WTC11 (cell line): ENCODE measurements around the gene JAGN1. TPM values are rescaled to one million over a fixed set of nuclear protein-coding genes. Genes with fewer than 3 reads are reported as not detected.

Experiments used
- ATAC-seq: fragments of 200-7000 bp; cut with Tn5 transposase; 2 replicates; pipeline ENCODE4 v1.10.0; 2021; ENCODE audit warnings: mild to moderate bottlenecking, moderate library complexity
- CTCF ChIA-PET: fragments of 300-600 bp; sonication (Branson Sonifier 250); formaldehyde crosslinking; loops from one replicate; lab custom pipeline; 2021; ENCODE audit warnings: antibody characterized with exemption; lab: Charles Lee
- POLR2A ChIA-PET: fragments of 350-600 bp; sonication (Branson Sonifier 250); formaldehyde crosslinking; loops from one replicate; lab custom pipeline; 2021; ENCODE audit warnings: antibody characterized with exemption; lab: Charles Lee
- DNase-seq: peaks from one replicate; pipeline ENCODE4 v3.0.0; 2021; ENCODE audit warnings: low spot score
- H3K27ac Mint-ChIP-seq: 2 replicates; pipeline ENCODE4 v1.8.0; 2021; ENCODE audit warnings: mixed read lengths
- H3K27me3 Mint-ChIP-seq: 2 replicates; pipeline ENCODE4 v1.8.0; 2021; ENCODE audit warnings: low read depth, mild to moderate bottlenecking, moderate library complexity, mixed read lengths
- H3K36me3 Mint-ChIP-seq: 2 replicates; pipeline ENCODE4 v1.8.0; 2021; ENCODE audit warnings: mixed read lengths
- H3K4me1 Mint-ChIP-seq: 2 replicates; pipeline ENCODE4 v1.8.0; 2022; ENCODE audit warnings: mixed read lengths
- H3K4me3 Mint-ChIP-seq: 2 replicates; pipeline ENCODE4 v1.8.0; 2021; ENCODE audit warnings: mild to moderate bottlenecking, moderate library complexity, mixed read lengths
- H3K9me3 Mint-ChIP-seq: 2 replicates; pipeline ENCODE4 v1.8.0; 2021; ENCODE audit warnings: mixed read lengths
- CREM ChIP-seq: sonication (generic); formaldehyde crosslinking; IDR thresholded peaks from 2 replicates; pipeline ENCODE4 v1.8.1; 2022; ENCODE audit warnings: mild to moderate bottlenecking, missing genetic modification reagents, moderate library complexity
- FOXJ3 ChIP-seq: sonication (generic); formaldehyde crosslinking; IDR thresholded peaks from 2 replicates; pipeline ENCODE4 v1.9.0; 2021; ENCODE audit warnings: missing genetic modification reagents, mild to moderate bottlenecking, borderline replicate concordance
- FOXK1 ChIP-seq: sonication (generic); formaldehyde crosslinking; IDR thresholded peaks from 2 replicates; pipeline ENCODE4 v1.8.0; 2022; ENCODE audit warnings: mild to moderate bottlenecking, moderate library complexity, missing genetic modification reagents
- NFYB ChIP-seq: sonication (generic); formaldehyde crosslinking; conservative IDR thresholded peaks from 2 replicates; pipeline ENCODE4 v1.8.0; 2022; ENCODE audit warnings: low read depth, missing genetic modification reagents
- NR1H2 ChIP-seq: sonication (generic); formaldehyde crosslinking; IDR thresholded peaks from 2 replicates; pipeline ENCODE4 v1.9.0; 2021; ENCODE audit warnings: mild to moderate bottlenecking, moderate library complexity, missing genetic modification reagents
- PRRX2 ChIP-seq: fragments of 250-450 bp; sonication (Bioruptor Pico); IDR thresholded peaks from 2 replicates; pipeline ENCODE4 v1.8.0; 2021; ENCODE audit warnings: mild to moderate bottlenecking
- TEAD1 ChIP-seq: sonication (generic); formaldehyde crosslinking; IDR thresholded peaks from 2 replicates; pipeline ENCODE4 v1.8.0; 2022; ENCODE audit warnings: mild to moderate bottlenecking, missing genetic modification reagents
- TP53 ChIP-seq: sonication (generic); formaldehyde crosslinking; IDR thresholded peaks from 2 replicates; pipeline ENCODE4 v1.8.1; 2023; ENCODE audit warnings: mild to moderate bottlenecking, missing genetic modification reagents
- ZNF232 ChIP-seq: sonication (generic); formaldehyde crosslinking; IDR thresholded peaks from 2 replicates; pipeline ENCODE4 v1.8.0; 2022; ENCODE audit warnings: mild to moderate bottlenecking, missing genetic modification reagents
- ZNF317 ChIP-seq: sonication (generic); formaldehyde crosslinking; IDR thresholded peaks from 2 replicates; pipeline ENCODE4 v1.8.1; 2023; ENCODE audit warnings: low read depth, mild to moderate bottlenecking, moderate library complexity, missing genetic modification reagents, borderline replicate concordance
- ZNF416 ChIP-seq: fragments of 250-450 bp; sonication (Bioruptor Pico); IDR thresholded peaks from 2 replicates; pipeline ENCODE4 v1.9.0; 2021; ENCODE audit warnings: mild to moderate bottlenecking, inconsistent platforms
- ZNF671 ChIP-seq: fragments of 250-450 bp; sonication (Bioruptor Pico); IDR thresholded peaks from 2 replicates; pipeline ENCODE4 v1.8.0; 2021; ENCODE audit warnings: mild to moderate bottlenecking
- total RNA-seq: library from RNA; stranded (reverse); gene quantifications from 3 replicates; pipeline ENCODE4 v1.2.3, GENCODE V29; 2021
- TF ChIP-seq, protein P1 (sequence below): sonication (generic); formaldehyde crosslinking; IDR thresholded peaks from 2 replicates; pipeline ENCODE4 v1.8.1; 2023; ENCODE audit warnings: mild to moderate bottlenecking, missing genetic modification reagents, borderline replicate concordance
- TF ChIP-seq, protein P2 (sequence below): sonication (generic); formaldehyde crosslinking; IDR thresholded peaks from 2 replicates; pipeline ENCODE4 v1.8.1; 2022; ENCODE audit warnings: low read depth, missing genetic modification reagents, borderline replicate concordance
- TF ChIP-seq, protein P3 (sequence below): sonication (generic); formaldehyde crosslinking; IDR thresholded peaks from 2 replicates; pipeline ENCODE4 v1.8.0; 2023; ENCODE audit warnings: missing genetic modification reagents
- TF ChIP-seq, protein P4 (sequence below): sonication (generic); formaldehyde crosslinking; IDR thresholded peaks from 2 replicates; pipeline ENCODE4 v1.8.1; 2023; ENCODE audit warnings: mild to moderate bottlenecking, missing genetic modification reagents, moderate library complexity
- TF ChIP-seq, protein P5 (sequence below): sonication (generic); formaldehyde crosslinking; conservative IDR thresholded peaks from 2 replicates; pipeline ENCODE4 v1.8.1; 2022; ENCODE audit warnings: mild to moderate bottlenecking, missing genetic modification reagents
- TF ChIP-seq, protein P6 (sequence below): sonication (generic); formaldehyde crosslinking; IDR thresholded peaks from 2 replicates; pipeline ENCODE4 v1.8.0; 2022; ENCODE audit warnings: mild to moderate bottlenecking, missing genetic modification reagents

Gene JAGN1
- total RNA-seq, 1 experiment from 2014 or later = 25.6 TPM

DNA sequence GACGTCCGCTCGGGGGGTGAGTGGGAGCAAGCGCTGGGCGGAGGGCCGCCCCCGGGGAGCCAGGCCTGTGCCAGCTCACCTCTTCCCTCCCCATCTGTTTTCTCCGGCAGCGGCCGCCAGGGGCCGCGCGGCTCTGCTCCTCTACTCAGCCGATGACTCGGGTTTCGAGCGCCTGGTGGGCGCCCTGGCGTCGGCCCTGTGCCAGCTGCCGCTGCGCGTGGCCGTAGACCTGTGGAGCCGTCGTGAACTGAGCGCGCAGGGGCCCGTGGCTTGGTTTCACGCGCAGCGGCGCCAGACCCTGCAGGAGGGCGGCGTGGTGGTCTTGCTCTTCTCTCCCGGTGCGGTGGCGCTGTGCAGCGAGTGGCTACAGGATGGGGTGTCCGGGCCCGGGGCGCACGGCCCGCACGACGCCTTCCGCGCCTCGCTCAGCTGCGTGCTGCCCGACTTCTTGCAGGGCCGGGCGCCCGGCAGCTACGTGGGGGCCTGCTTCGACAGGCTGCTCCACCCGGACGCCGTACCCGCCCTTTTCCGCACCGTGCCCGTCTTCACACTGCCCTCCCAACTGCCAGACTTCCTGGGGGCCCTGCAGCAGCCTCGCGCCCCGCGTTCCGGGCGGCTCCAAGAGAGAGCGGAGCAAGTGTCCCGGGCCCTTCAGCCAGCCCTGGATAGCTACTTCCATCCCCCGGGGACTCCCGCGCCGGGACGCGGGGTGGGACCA is 42.6 kb downstream of the JAGN1 start (continued):
- TF ChIP-seq, protein P1, sequence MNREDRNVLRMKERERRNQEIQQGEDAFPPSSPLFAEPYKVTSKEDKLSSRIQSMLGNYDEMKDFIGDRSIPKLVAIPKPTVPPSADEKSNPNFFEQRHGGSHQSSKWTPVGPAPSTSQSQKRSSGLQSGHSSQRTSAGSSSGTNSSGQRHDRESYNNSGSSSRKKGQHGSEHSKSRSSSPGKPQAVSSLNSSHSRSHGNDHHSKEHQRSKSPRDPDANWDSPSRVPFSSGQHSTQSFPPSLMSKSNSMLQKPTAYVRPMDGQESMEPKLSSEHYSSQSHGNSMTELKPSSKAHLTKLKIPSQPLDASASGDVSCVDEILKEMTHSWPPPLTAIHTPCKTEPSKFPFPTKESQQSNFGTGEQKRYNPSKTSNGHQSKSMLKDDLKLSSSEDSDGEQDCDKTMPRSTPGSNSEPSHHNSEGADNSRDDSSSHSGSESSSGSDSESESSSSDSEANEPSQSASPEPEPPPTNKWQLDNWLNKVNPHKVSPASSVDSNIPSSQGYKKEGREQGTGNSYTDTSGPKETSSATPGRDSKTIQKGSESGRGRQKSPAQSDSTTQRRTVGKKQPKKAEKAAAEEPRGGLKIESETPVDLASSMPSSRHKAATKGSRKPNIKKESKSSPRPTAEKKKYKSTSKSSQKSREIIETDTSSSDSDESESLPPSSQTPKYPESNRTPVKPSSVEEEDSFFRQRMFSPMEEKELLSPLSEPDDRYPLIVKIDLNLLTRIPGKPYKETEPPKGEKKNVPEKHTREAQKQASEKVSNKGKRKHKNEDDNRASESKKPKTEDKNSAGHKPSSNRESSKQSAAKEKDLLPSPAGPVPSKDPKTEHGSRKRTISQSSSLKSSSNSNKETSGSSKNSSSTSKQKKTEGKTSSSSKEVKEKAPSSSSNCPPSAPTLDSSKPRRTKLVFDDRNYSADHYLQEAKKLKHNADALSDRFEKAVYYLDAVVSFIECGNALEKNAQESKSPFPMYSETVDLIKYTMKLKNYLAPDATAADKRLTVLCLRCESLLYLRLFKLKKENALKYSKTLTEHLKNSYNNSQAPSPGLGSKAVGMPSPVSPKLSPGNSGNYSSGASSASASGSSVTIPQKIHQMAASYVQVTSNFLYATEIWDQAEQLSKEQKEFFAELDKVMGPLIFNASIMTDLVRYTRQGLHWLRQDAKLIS = peak; percentile 40; the same call in 1 of the 2 replicates
- no peak for TF ChIP-seq TP53
- TF ChIP-seq ZNF416 (CRISPR knock-in tag) = no peak
- no peak for TF ChIP-seq FOXJ3 (CRISPR knock-in tag)
- TF ChIP-seq, protein P2, sequence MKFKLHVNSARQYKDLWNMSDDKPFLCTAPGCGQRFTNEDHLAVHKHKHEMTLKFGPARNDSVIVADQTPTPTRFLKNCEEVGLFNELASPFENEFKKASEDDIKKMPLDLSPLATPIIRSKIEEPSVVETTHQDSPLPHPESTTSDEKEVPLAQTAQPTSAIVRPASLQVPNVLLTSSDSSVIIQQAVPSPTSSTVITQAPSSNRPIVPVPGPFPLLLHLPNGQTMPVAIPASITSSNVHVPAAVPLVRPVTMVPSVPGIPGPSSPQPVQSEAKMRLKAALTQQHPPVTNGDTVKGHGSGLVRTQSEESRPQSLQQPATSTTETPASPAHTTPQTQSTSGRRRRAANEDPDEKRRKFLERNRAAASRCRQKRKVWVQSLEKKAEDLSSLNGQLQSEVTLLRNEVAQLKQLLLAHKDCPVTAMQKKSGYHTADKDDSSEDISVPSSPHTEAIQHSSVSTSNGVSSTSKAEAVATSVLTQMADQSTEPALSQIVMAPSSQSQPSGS (CRISPR knock-in tag) = no peak
- TF ChIP-seq TEAD1 (CRISPR knock-in tag) = peak; percentile 48; the same call in 1 of the 2 replicates
- TF ChIP-seq, protein P3, sequence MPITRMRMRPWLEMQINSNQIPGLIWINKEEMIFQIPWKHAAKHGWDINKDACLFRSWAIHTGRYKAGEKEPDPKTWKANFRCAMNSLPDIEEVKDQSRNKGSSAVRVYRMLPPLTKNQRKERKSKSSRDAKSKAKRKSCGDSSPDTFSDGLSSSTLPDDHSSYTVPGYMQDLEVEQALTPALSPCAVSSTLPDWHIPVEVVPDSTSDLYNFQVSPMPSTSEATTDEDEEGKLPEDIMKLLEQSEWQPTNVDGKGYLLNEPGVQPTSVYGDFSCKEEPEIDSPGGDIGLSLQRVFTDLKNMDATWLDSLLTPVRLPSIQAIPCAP (CRISPR knock-in tag) = no peak
- TF ChIP-seq, protein P4, sequence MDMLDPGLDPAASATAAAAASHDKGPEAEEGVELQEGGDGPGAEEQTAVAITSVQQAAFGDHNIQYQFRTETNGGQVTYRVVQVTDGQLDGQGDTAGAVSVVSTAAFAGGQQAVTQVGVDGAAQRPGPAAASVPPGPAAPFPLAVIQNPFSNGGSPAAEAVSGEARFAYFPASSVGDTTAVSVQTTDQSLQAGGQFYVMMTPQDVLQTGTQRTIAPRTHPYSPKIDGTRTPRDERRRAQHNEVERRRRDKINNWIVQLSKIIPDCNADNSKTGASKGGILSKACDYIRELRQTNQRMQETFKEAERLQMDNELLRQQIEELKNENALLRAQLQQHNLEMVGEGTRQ (CRISPR knock-in tag) = no peak
- TF ChIP-seq, protein P5, sequence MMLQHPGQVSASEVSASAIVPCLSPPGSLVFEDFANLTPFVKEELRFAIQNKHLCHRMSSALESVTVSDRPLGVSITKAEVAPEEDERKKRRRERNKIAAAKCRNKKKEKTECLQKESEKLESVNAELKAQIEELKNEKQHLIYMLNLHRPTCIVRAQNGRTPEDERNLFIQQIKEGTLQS (CRISPR knock-in tag) = no peak
- peak; percentile 33; the same call in 1 of the 2 replicates for TF ChIP-seq ZNF317 (CRISPR knock-in tag)
- TF ChIP-seq CREM (CRISPR knock-in tag) = peak; percentile 62; the same call in 1 of the 2 replicates
- TF ChIP-seq ZNF671 (CRISPR knock-in tag) = no peak
- no peak for TF ChIP-seq PRRX2 (CRISPR knock-in tag)
- no peak; the same call in 1 of the 2 replicates for TF ChIP-seq NR1H2 (CRISPR knock-in tag)

DNA sequence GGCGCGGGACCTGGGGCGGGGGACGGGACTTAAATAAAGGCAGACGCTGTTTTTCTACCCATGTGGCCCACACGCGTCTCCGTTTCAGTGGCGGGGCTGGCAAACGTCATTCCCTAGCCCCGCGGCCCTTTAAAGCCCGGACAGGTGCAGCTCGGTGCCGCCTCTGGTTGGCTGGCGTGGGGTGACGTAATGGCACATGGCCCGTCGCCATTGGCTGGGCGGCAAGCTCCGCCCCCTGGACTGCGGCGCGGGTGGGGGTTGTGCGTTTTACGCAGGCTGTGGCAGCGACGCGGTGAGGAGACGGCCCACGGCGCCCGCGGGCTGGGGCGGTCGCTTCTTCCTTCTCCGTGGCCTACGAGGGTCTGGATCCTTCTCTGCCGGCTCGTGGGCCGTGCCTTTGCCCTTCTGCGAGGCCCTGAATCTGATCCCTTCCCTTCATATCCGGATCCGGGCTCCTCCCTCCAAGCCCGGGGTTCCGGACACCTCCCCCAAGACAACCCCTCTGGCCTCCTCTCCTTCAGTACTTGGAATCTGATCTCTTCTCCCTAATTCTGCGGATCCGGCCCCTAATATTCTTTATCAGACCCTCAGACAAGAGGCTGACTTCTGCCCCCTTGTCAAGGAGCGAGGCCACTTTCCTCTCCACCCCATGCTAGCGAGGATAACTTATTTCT is 43.3 kb downstream of the JAGN1 start, which contains the start of gene CRELD1:
TSS of gene CRELD1 (plus strand) at position 274 of the 674 bp plus-strand sequence. CDS start 605 bp downstream, outside the sequence.
- Mint-ChIP-seq H3K9me3 (peaks cover 8% of the 10 kb centered on the region; the same call in 1 of the 2 replicates), H3K27me3 (peaks cover 10% of the 10 kb centered on the region), H3K27ac (peak within 1 kb of the TSS; percentile 98), H3K36me3 (peaks cover 26% of the 10 kb centered on the region), H3K4me3 (peak within 1 kb of the TSS; percentile 93), H3K4me1 (peaks cover 14% of the 10 kb centered on the region)
- ChIA-PET CTCF (interaction anchor here (0.6 to 5.5 kb wide), 20 partner anchors 9 to 389 kb away, joined by 3 to 143 read pairs (median 6); partner anchors contain the start of genes ARPC4, IL17RC, PRRT3 and TADA3), POLR2A (interaction anchor here (0.6 to 2.7 kb wide), 11 partner anchors 9 to 315 kb away, joined by 3 to 35 read pairs (median 6); partner anchors contain the start of genes ARPC4, IL17RE, PRRT3 and TATDN2)
- DNase-seq (peak; percentile 96), ATAC-seq (peak; percentile 83)
- TF ChIP-seq, protein P1 = no peak
- TF ChIP-seq, protein P4 (CRISPR knock-in tag) = peak; percentile 75
- peak; percentile 82; the same call in 1 of the 2 replicates for TF ChIP-seq FOXK1
- TF ChIP-seq, protein P6, sequence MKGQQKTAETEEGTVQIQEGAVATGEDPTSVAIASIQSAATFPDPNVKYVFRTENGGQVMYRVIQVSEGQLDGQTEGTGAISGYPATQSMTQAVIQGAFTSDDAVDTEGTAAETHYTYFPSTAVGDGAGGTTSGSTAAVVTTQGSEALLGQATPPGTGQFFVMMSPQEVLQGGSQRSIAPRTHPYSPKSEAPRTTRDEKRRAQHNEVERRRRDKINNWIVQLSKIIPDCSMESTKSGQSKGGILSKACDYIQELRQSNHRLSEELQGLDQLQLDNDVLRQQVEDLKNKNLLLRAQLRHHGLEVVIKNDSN = peak; percentile 76; the same call in 1 of the 2 replicates
- no peak for TF ChIP-seq ZNF232 (CRISPR knock-in tag)
- peak; percentile 74 for TF ChIP-seq NFYB (CRISPR knock-in tag)
